WTC11 (cell line): ENCODE measurements around the gene KCNIP4. TPM values are rescaled to one million over a fixed set of nuclear protein-coding genes. Genes with fewer than 3 reads are reported as not detected.

Experiments used
- ATAC-seq: fragments of 200-7000 bp; cut with Tn5 transposase; 2 replicates; pipeline ENCODE4 v1.10.0; 2021; ENCODE audit warnings: mild to moderate bottlenecking, moderate library complexity
- CTCF ChIA-PET: fragments of 300-600 bp; sonication (Branson Sonifier 250); formaldehyde crosslinking; loops from one replicate; lab custom pipeline; 2021; ENCODE audit warnings: antibody characterized with exemption; lab: Charles Lee
- POLR2A ChIA-PET: fragments of 350-600 bp; sonication (Branson Sonifier 250); formaldehyde crosslinking; loops from one replicate; lab custom pipeline; 2021; ENCODE audit warnings: antibody characterized with exemption; lab: Charles Lee
- DNase-seq: peaks from one replicate; pipeline ENCODE4 v3.0.0; 2021; ENCODE audit warnings: low spot score
- H3K27ac Mint-ChIP-seq: 2 replicates; pipeline ENCODE4 v1.8.0; 2021; ENCODE audit warnings: mixed read lengths
- H3K27me3 Mint-ChIP-seq: 2 replicates; pipeline ENCODE4 v1.8.0; 2021; ENCODE audit warnings: low read depth, mild to moderate bottlenecking, moderate library complexity, mixed read lengths
- H3K36me3 Mint-ChIP-seq: 2 replicates; pipeline ENCODE4 v1.8.0; 2021; ENCODE audit warnings: mixed read lengths
- H3K4me1 Mint-ChIP-seq: 2 replicates; pipeline ENCODE4 v1.8.0; 2022; ENCODE audit warnings: mixed read lengths
- H3K4me3 Mint-ChIP-seq: 2 replicates; pipeline ENCODE4 v1.8.0; 2021; ENCODE audit warnings: mild to moderate bottlenecking, moderate library complexity, mixed read lengths
- H3K9me3 Mint-ChIP-seq: 2 replicates; pipeline ENCODE4 v1.8.0; 2021; ENCODE audit warnings: mixed read lengths
- ATF1 ChIP-seq: sonication (generic); formaldehyde crosslinking; IDR thresholded peaks from 2 replicates; pipeline ENCODE4 v1.8.1; 2023; ENCODE audit warnings: mild to moderate bottlenecking, moderate library complexity, missing genetic modification reagents
- CBFB ChIP-seq: sonication (generic); formaldehyde crosslinking; IDR thresholded peaks from 2 replicates; pipeline ENCODE4 v1.8.1; 2022; ENCODE audit warnings: mild to moderate bottlenecking, low read depth, missing genetic modification reagents
- CREB1 ChIP-seq: sonication (generic); formaldehyde crosslinking; IDR thresholded peaks from 2 replicates; pipeline ENCODE4 v1.8.0; 2023; ENCODE audit warnings: mild to moderate bottlenecking, missing genetic modification reagents
- FOXJ3 ChIP-seq: sonication (generic); formaldehyde crosslinking; IDR thresholded peaks from 2 replicates; pipeline ENCODE4 v1.9.0; 2021; ENCODE audit warnings: missing genetic modification reagents, mild to moderate bottlenecking, borderline replicate concordance
- FOXK1 ChIP-seq: sonication (generic); formaldehyde crosslinking; IDR thresholded peaks from 2 replicates; pipeline ENCODE4 v1.8.0; 2022; ENCODE audit warnings: mild to moderate bottlenecking, moderate library complexity, missing genetic modification reagents
- GTF2I ChIP-seq: fragments of 250-450 bp; sonication (Bioruptor Pico); conservative IDR thresholded peaks from 2 replicates; pipeline ENCODE4 v1.4.0; 2021; ENCODE audit warnings: mild to moderate bottlenecking
- HMGA2 ChIP-seq: fragments of 250-450 bp; sonication (Bioruptor Pico); IDR thresholded peaks from 2 replicates; pipeline ENCODE4 v1.4.0; 2021; ENCODE audit warnings: mild to moderate bottlenecking, moderate library complexity
- MYBL2 ChIP-seq: sonication (generic); formaldehyde crosslinking; IDR thresholded peaks from 2 replicates; pipeline ENCODE4 v1.8.1; 2023; ENCODE audit warnings: mild to moderate bottlenecking, moderate library complexity, missing genetic modification reagents
- NFYB ChIP-seq: sonication (generic); formaldehyde crosslinking; conservative IDR thresholded peaks from 2 replicates; pipeline ENCODE4 v1.8.0; 2022; ENCODE audit warnings: low read depth, missing genetic modification reagents
- NR1H2 ChIP-seq: sonication (generic); formaldehyde crosslinking; IDR thresholded peaks from 2 replicates; pipeline ENCODE4 v1.9.0; 2021; ENCODE audit warnings: mild to moderate bottlenecking, moderate library complexity, missing genetic modification reagents
- RORB ChIP-seq: fragments of 250-450 bp; sonication (Bioruptor Pico); IDR thresholded peaks from 2 replicates; pipeline ENCODE4 v1.9.0; 2021; ENCODE audit warnings: mild to moderate bottlenecking
- SP1 ChIP-seq: sonication (generic); formaldehyde crosslinking; conservative IDR thresholded peaks from 2 replicates; pipeline ENCODE4 v1.8.1; 2022; ENCODE audit warnings: missing genetic modification reagents
- TEAD1 ChIP-seq: sonication (generic); formaldehyde crosslinking; IDR thresholded peaks from 2 replicates; pipeline ENCODE4 v1.8.0; 2022; ENCODE audit warnings: mild to moderate bottlenecking, missing genetic modification reagents
- TEAD4 ChIP-seq: sonication (generic); formaldehyde crosslinking; IDR thresholded peaks from 2 replicates; pipeline ENCODE4 v1.8.0; 2022; ENCODE audit warnings: mild to moderate bottlenecking, missing genetic modification reagents
- TP53 ChIP-seq: sonication (generic); formaldehyde crosslinking; IDR thresholded peaks from 2 replicates; pipeline ENCODE4 v1.8.1; 2023; ENCODE audit warnings: mild to moderate bottlenecking, missing genetic modification reagents
- ZBTB21 ChIP-seq: sonication (generic); formaldehyde crosslinking; IDR thresholded peaks from 2 replicates; pipeline ENCODE4 v1.8.1; 2023; ENCODE audit warnings: mild to moderate bottlenecking, missing genetic modification reagents, borderline replicate concordance
- ZNF121 ChIP-seq: sonication (generic); formaldehyde crosslinking; IDR thresholded peaks from 2 replicates; pipeline ENCODE4 v1.8.0; 2023; ENCODE audit warnings: missing genetic modification reagents
- ZNF263 ChIP-seq: sonication (generic); formaldehyde crosslinking; IDR thresholded peaks from 2 replicates; pipeline ENCODE4 v1.8.1; 2022; ENCODE audit warnings: low read depth, mild to moderate bottlenecking, moderate library complexity, missing genetic modification reagents
- ZNF317 ChIP-seq: sonication (generic); formaldehyde crosslinking; IDR thresholded peaks from 2 replicates; pipeline ENCODE4 v1.8.1; 2023; ENCODE audit warnings: low read depth, mild to moderate bottlenecking, moderate library complexity, missing genetic modification reagents, borderline replicate concordance
- ZNF423 ChIP-seq: fragments of 250-450 bp; sonication (Bioruptor Pico); IDR thresholded peaks from 2 replicates; pipeline ENCODE4 v2.1.2; 2022; ENCODE audit warnings: mild to moderate bottlenecking, moderate library complexity
- total RNA-seq: library from RNA; stranded (reverse); gene quantifications from 3 replicates; pipeline ENCODE4 v1.2.3, GENCODE V29; 2021
- TF ChIP-seq, protein P1 (sequence below): sonication (generic); formaldehyde crosslinking; conservative IDR thresholded peaks from 2 replicates; pipeline ENCODE4 v1.8.1; 2022; ENCODE audit warnings: mild to moderate bottlenecking, missing genetic modification reagents
- TF ChIP-seq, protein P2 (sequence below): sonication (generic); formaldehyde crosslinking; IDR thresholded peaks from 2 replicates; pipeline ENCODE4 v1.8.0; 2023; ENCODE audit warnings: missing genetic modification reagents
- TF ChIP-seq, protein P3 (sequence below): fragments of 250-450 bp; sonication (Bioruptor Pico); IDR thresholded peaks from 2 replicates; pipeline ENCODE4 v1.9.0; 2021; ENCODE audit warnings: moderate library complexity, mild to moderate bottlenecking, inconsistent platforms, borderline replicate concordance
- TF ChIP-seq, protein P4 (sequence below): fragments of 250-450 bp; sonication (Bioruptor Pico); IDR thresholded peaks from 2 replicates; pipeline ENCODE4 v2.1.2; 2022; ENCODE audit warnings: mild to moderate bottlenecking, moderate library complexity
- TF ChIP-seq, protein P5 (sequence below): sonication (generic); formaldehyde crosslinking; IDR thresholded peaks from 2 replicates; pipeline ENCODE4 v1.8.1; 2023; ENCODE audit warnings: mild to moderate bottlenecking, missing genetic modification reagents, borderline replicate concordance
- TF ChIP-seq, protein P6 (sequence below): sonication (generic); formaldehyde crosslinking; IDR thresholded peaks from 2 replicates; pipeline ENCODE4 v1.8.1; 2022; ENCODE audit warnings: mild to moderate bottlenecking, missing genetic modification reagents, moderate library complexity, borderline replicate concordance

KCNIP4 gene
- total RNA-seq, 1 experiment from 2014 or later, result not detected

DNA sequence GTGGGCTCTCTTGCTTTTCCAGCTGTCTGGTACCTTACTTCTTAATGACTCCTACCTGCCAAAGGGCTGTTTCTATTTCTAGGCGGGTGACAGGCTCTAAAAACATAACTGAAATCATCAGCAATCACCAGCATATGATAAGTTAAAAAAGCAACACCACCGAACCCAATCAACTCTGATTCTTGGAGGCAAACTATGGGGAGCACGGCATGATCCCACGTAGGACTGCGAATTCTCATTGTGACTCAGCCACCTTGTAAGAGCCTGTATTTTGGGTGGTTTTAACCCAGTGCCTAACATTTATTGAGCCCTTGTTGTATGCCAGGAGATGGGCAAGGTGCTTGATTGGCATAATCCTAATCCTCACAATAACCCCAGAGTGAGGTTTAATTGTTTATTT, 1091.5 kb downstream of the KCNIP4 start:
- H3K9me3 Mint-ChIP-seq, result peaks cover 18% of the 10 kb centered on the region
- H3K27ac Mint-ChIP-seq, result no peak overlapping the region
- ATAC-seq (no peak), DNase-seq (no peak)
- TF ChIP-seq GTF2I, result no peak
- no peak for TF ChIP-seq CREB1 (CRISPR knock-in tag)
- TF ChIP-seq, protein P1, sequence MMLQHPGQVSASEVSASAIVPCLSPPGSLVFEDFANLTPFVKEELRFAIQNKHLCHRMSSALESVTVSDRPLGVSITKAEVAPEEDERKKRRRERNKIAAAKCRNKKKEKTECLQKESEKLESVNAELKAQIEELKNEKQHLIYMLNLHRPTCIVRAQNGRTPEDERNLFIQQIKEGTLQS, result no peak
- TF ChIP-seq CBFB (CRISPR knock-in tag), result no peak
- TF ChIP-seq FOXJ3 (CRISPR knock-in tag), result no peak
- TF ChIP-seq ZNF317 (CRISPR knock-in tag), result no peak
- TF ChIP-seq, protein P2, sequence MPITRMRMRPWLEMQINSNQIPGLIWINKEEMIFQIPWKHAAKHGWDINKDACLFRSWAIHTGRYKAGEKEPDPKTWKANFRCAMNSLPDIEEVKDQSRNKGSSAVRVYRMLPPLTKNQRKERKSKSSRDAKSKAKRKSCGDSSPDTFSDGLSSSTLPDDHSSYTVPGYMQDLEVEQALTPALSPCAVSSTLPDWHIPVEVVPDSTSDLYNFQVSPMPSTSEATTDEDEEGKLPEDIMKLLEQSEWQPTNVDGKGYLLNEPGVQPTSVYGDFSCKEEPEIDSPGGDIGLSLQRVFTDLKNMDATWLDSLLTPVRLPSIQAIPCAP (CRISPR knock-in tag), result no peak
- TF ChIP-seq TP53, result no peak
- no peaks in the 10 kb centered on the region for H3K27me3 Mint-ChIP-seq
- ChIA-PET CTCF (no interaction called here), POLR2A (interaction anchor here (0.7 kb wide), 1 partner anchor 1797 kb away, joined by 4 read pairs; no protein-coding TSS in a partner anchor)
- peaks cover 8% of the 10 kb centered on the region; the same call in 1 of the 2 replicates for H3K36me3 Mint-ChIP-seq
- H3K4me3 Mint-ChIP-seq, result no peak overlapping the region
- no peaks in the 10 kb centered on the region for H3K4me1 Mint-ChIP-seq

DNA sequence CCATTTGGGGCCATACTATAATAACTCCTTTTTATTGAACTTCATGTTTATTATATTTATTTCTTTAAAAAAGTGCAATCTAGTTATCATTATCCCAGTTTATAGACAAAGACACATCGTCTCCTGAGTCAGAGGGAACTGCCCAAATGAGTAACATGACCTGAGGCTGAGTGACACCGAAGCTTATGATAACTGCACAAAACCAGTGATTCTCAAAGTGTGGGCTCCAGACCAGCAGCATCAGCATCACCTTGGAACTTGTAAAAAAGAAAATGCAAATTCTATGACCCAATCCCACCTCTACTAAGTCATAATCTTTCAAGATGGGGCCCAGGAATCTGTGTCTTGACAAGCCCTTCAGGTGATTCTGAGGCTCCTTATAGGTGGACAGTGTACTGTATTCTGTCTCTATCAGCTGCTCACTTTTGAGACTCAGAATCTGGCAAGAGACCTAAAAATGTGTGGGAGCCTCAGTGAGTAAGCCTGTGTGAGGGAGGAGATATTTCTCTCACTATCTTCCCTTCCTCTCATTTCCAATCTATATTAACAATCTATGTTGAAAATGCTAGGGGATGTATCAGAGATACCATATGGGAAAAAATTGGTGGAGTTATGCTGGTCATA, 1101.3 kb downstream of the KCNIP4 start:
- POLR2A ChIA-PET, result no interaction called here
- no peaks in the 10 kb centered on the region for H3K27me3 Mint-ChIP-seq
- ATAC-seq, result no peak

More for the DNA sequence above, 1101.3 kb downstream of the KCNIP4 start:
- TF ChIP-seq ZNF121 (CRISPR knock-in tag) (no peak), ZBTB21 (CRISPR knock-in tag) (no peak), ATF1 (CRISPR knock-in tag) (no peak), RORB (no peak), MYBL2 (CRISPR knock-in tag) (no peak), ZNF263 (CRISPR knock-in tag) (no peak), FOXK1 (CRISPR knock-in tag) (no peak), TEAD1 (CRISPR knock-in tag) (no peak), TEAD4 (CRISPR knock-in tag) (no peak), FOXJ3 (CRISPR knock-in tag) (no peak), HMGA2 (CRISPR knock-in tag) (no peak), NR1H2 (CRISPR knock-in tag) (no peak), SP1 (CRISPR knock-in tag) (no peak), NFYB (CRISPR knock-in tag) (no peak), ZNF423 (CRISPR knock-in tag) (no peak)
- TF ChIP-seq, protein P3, sequence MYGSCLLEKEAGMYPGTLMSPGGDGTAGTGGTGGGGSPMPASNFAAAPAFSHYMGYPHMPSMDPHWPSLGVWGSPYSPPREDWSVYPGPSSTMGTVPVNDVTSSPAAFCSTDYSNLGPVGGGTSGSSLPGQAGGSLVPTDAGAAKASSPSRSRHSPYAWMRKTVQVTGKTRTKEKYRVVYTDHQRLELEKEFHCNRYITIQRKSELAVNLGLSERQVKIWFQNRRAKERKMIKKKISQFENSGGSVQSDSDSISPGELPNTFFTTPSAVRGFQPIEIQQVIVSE (CRISPR knock-in tag), result no peak
- TF ChIP-seq, protein P4, sequence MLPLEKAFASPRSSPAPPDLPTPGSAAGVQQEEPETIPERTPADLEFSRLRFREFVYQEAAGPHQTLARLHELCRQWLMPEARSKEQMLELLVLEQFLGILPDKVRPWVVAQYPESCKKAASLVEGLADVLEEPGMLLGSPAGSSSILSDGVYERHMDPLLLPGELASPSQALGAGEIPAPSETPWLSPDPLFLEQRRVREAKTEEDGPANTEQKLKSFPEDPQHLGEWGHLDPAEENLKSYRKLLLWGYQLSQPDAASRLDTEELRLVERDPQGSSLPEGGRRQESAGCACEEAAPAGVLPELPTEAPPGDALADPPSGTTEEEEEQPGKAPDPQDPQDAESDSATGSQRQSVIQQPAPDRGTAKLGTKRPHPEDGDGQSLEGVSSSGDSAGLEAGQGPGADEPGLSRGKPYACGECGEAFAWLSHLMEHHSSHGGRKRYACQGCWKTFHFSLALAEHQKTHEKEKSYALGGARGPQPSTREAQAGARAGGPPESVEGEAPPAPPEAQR (CRISPR knock-in tag), result no peak
- TF ChIP-seq, protein P2 (CRISPR knock-in tag), result no peak
- TF ChIP-seq, protein P5, sequence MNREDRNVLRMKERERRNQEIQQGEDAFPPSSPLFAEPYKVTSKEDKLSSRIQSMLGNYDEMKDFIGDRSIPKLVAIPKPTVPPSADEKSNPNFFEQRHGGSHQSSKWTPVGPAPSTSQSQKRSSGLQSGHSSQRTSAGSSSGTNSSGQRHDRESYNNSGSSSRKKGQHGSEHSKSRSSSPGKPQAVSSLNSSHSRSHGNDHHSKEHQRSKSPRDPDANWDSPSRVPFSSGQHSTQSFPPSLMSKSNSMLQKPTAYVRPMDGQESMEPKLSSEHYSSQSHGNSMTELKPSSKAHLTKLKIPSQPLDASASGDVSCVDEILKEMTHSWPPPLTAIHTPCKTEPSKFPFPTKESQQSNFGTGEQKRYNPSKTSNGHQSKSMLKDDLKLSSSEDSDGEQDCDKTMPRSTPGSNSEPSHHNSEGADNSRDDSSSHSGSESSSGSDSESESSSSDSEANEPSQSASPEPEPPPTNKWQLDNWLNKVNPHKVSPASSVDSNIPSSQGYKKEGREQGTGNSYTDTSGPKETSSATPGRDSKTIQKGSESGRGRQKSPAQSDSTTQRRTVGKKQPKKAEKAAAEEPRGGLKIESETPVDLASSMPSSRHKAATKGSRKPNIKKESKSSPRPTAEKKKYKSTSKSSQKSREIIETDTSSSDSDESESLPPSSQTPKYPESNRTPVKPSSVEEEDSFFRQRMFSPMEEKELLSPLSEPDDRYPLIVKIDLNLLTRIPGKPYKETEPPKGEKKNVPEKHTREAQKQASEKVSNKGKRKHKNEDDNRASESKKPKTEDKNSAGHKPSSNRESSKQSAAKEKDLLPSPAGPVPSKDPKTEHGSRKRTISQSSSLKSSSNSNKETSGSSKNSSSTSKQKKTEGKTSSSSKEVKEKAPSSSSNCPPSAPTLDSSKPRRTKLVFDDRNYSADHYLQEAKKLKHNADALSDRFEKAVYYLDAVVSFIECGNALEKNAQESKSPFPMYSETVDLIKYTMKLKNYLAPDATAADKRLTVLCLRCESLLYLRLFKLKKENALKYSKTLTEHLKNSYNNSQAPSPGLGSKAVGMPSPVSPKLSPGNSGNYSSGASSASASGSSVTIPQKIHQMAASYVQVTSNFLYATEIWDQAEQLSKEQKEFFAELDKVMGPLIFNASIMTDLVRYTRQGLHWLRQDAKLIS (CRISPR knock-in tag), result no peak
- TF ChIP-seq, protein P6, sequence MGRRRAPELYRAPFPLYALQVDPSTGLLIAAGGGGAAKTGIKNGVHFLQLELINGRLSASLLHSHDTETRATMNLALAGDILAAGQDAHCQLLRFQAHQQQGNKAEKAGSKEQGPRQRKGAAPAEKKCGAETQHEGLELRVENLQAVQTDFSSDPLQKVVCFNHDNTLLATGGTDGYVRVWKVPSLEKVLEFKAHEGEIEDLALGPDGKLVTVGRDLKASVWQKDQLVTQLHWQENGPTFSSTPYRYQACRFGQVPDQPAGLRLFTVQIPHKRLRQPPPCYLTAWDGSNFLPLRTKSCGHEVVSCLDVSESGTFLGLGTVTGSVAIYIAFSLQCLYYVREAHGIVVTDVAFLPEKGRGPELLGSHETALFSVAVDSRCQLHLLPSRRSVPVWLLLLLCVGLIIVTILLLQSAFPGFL, result no peak
- no peak overlapping the region for H3K4me3 Mint-ChIP-seq
- no peak for DNase-seq
- H3K9me3 Mint-ChIP-seq, result peaks cover 14% of the 10 kb centered on the region
- H3K4me1 Mint-ChIP-seq, result no peaks in the 10 kb centered on the region
- peaks cover 6% of the 10 kb centered on the region; the same call in 1 of the 2 replicates for H3K36me3 Mint-ChIP-seq
- CTCF ChIA-PET, result no interaction called here
- no peak overlapping the region for H3K27ac Mint-ChIP-seq
